GM18907 (cell line): Measurements from ENCODE around the gene PPIP5K1.
A peak's percentile ranks its signal among the peaks of the same experiment; 100 is the strongest.

Source experiments
- ATAC-seq: cut with Tn5 transposase; IDR thresholded peaks from one replicate; pipeline ENCODE4 v1.9.1; 2021; ENCODE audit warnings: mild to moderate bottlenecking, moderate library complexity; ENCODE audit not compliant: unreplicated experiment

PPIP5K1 gene

DNA sequence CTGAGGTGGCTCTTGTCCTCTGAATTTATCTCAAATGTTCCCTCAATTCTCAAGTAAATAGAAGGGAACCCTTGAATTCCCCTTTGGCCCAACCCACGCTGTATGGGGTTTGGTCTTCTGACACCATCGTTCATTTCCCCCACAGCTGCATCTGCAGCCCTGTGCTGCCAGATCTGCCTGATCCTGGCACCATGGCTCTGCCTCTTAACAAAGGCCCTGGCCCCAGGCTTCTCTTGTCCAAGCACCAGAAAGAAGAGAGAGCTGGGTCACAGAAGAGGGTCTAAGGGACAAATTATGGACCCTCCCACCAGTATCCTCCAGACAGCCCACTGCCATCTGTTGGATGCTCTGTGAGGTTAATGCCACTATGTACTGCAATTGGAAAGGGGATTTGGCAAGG, 70.8 kb downstream of the PPIP5K1 start:
- ATAC-seq: no peak

DNA sequence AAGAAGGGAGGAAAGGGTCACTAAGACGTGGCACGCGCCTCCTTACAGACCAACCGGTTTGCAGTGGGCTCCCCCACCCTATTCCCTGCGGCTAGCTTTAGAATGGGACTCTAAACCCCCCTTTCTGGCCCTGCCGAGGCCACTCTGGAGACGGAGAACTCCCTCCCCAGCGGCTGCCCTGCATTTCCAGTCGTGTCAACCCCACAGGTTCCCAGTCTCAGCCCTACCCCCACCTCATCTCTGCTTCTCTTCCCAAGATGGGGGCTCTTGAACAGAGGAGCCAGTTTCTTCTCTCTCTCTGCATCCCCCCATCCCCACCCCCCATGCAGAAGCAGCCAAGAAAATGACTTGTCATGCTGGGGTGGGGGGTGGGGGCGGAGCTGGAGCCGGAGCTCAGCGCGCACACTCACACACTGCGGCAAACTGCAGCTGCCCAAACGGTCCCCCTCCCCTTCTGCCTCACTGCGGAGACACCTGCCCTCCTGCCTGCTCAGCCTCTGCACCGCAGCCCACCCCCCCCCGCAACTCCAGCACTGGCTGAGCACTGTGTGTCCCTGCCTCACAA, 71.7 kb downstream of the PPIP5K1 start:
- ATAC-seq: no peak

DNA sequence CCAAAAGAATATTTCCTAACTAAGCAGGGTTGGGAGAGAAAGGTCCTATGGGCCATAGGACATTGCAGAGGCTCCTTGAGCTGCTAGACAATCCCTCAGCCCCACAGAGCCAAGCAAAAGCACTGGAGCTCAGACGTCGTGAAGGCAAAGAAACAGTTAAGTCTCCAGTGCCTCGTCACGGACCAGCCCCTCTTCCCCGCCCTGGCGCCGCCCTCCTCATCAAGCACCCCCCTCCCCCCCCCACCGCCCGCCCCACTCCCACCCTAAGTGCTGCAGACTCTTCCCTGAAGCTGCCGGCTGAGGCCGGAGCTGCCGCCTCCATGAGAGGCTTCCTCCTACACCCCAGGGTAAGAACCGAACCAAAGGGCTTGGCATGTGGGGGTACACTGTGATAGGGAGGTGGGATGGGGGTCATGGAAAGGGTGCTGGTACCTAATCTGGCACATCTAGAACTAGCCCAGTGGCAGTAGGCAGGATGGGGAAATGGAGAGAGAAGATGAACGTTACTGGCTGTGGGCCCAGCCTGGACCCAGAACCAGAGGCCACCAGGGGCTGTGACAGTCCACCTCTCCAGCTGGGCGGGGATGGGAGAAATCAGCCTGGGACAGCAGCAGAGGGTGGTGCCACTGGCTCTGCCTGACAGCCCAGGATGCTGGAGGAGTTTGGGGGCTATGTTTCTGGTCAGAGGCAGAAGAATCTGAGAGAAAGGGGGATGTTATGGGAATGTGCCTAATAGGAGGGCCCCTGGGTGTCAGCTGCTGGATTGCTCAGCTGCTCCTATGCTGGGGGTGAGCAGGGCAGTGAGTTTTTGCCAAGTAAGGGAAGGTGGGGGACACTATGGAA, 72.4 kb downstream of the PPIP5K1 start, which contains the start of gene MAP1A:
Gene MAP1A (plus strand): TSS at position 255 of the 843 bp plus-strand sequence. CDS start 3,866 bp downstream, outside the sequence.
- ATAC-seq: no peak

GRCh38 chr15:43516801-43517353, 73.1 kb downstream of the PPIP5K1 start:
- ATAC-seq: no peak

- no peak for ATAC-seq
Observed at GRCh38 chr15:43516185-43516584, 73.8 kb downstream of the PPIP5K1 start.

DNA sequence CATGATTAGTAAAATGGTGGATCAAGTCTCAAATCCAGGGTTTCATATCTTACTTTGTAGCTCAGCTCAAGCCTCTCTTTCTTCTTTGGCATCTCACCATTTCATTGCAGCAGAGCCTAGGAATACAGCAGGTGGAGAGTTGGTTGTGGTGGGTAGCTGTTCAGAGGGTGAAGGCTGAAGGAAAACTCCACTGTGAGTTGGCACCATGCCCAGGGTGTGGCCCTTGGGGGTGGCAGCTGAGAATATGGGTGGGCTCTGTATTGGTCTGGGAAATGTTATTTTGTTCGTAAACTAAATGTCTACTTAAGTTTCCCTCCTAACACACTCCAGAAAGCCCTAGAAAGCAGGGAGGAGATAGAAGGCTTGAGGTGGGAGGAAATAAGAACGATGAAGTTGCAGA, 74.3 kb downstream of the PPIP5K1 start:
- ATAC-seq: no peak

GRCh38 chr15:43514241-43515057, 75.6 kb downstream of the PPIP5K1 start:
- no peak for ATAC-seq

DNA sequence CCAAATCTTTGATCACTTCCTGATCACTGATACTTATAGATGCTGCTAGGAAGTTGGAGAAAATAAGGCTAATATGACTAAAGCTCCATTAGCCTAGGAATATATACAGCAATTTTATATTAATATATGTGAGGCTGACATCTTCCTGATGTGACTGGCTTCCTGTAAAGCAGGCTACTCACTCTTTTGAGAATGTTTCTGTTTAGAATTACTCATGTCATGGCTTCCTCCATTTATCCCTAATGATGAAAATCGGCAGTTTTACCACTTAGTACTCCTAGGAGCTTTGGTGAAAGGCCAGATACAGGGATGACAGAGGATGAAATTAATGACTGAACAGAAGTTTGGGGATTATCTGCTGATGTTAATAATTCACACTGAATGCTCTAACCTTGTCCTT, 76.5 kb downstream of the PPIP5K1 start:
- ATAC-seq: no peak

DNA sequence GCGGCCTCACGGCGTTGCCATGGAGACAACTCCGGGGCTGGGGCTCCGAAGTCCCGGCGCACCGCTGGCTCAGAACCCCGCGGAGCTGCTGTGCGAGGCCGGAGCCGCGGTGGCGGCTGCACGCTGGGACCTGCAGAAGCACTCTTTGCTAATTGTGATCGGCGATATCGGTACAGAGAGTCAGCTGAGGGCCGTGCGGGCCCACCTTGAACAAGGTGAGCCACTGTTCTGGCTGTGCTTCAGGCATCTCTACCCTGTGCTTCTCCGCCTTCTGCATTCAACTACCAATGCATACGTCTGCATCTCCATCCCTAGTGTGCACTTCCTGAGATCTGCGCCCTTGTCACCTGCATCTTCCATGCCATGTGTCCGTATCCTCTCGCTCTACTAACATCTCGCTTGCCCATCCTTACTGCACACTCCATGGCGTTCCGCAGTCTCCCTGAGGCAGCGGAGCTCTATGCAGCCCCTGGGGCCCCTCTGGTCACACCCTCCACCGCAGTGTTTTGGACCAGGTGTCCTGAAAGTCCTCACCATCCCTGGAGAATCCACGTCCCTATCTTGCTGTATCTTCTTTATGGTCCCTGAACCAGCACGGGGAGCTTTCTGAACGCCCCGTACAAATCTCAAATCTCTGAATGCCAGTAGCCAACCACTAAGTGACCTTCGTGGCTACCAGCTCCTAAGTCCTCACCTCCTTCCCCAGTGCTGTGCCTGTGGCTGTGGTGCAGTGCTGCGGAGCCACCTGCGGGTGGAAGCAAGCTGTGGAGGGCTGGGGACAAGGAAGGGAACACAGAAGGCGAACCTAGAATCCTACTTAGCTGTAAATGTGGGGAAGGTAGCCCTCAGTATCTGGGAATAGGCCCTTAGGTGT, 78.8 kb downstream of the PPIP5K1 start:
- ATAC-seq: no peak

DNA sequence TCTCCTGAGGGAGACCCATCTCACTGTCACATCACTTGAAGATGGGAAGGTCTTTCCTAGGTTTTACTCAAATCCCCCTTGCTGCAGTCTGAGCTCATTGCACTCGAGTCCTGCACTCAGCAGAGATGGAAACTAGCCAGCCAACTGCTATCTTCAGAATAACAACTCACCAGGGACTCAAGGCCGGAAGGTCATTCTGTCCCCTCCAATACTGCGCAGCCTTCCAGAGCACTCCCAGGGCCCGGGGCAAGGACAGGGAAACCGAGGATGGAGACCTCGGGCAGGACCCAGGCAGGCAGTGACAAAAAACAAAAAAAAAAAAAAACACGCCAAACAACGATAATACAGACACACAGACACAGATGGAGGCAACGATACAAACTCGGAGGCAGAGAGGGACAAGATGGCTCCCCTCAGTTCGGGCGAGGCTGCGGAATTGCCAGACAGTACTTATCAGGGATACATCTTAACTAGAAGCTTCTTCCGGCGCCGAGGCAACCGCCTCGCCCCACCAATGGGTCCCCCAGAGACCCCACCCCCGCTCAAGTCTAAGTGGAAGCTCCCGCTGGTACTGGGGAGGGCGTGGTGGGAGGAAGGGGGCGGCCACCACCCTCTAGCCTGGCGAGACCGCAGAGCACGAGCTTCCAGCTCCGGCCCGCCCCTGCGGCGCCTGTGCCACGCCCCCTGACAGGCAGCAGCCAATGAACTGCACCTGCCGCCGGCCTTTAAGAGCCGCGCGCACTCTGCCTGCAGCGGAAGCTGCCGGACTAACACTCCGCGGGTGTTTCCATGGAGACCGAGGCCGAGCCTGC, 79.6 kb downstream of the PPIP5K1 start:
- ATAC-seq: peak; percentile 96

DNA sequence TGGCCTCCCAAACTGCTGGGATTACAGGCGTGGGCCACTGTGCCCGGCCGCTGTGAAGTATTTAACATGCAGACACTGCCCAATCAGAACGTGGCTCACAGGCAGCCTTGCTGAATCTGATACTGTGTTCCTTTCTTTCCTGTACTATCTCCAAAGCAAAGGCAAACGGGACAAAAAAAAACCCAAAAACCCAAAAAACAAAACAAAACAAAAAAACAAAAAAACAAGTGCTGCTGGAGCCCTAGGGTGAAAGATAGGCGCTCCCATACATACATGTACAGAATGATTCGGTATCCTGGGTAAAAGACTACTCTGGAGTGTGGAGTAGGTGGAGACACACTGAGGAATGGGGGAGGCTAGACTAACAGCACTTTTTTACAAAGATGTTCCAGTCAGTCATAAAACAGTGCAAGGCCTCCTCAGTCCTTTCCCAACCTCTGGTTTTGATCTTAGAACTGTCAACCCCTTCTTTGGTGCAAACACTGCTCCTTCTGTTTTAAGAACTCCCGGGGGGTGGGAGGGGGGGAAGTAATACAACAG, 80.3 kb downstream of the PPIP5K1 start:
- ATAC-seq: no peak

DNA sequence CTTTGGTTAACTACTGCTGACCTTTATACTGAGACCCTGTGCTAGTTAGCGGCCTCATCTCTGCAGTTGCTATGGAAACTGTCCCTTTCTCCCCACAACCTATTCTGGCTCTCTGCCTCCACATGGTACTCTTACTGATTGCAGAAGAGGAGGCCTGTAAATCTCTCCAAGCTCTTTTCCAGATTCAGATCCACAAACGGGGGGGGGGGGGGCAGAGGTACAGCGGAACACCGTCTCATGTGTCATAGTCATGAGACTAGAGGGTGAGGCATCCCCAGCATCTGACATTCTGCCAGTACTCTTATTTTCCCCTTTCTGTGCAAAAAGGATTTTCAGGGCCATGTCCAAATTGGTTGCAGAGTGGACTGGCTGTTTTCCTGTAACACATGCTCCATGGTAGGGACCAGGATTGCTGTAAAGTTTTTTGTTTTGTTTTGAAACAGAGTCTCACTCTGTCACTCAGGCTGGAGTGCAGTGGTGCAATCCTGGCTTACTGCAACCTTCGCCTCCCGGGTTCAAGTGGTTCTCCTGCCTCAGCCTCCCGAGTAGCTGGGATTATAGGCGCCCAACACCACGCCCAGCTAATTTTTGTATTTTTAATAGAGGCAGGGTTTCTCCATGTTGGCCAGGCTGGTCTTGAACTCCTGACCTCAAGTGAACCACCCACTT, 80.9 kb downstream of the PPIP5K1 start:
- ATAC-seq: no peak

GRCh38 chr15:43508421-43508820, 81.6 kb downstream of the PPIP5K1 start:
- no peak for ATAC-seq

DNA sequence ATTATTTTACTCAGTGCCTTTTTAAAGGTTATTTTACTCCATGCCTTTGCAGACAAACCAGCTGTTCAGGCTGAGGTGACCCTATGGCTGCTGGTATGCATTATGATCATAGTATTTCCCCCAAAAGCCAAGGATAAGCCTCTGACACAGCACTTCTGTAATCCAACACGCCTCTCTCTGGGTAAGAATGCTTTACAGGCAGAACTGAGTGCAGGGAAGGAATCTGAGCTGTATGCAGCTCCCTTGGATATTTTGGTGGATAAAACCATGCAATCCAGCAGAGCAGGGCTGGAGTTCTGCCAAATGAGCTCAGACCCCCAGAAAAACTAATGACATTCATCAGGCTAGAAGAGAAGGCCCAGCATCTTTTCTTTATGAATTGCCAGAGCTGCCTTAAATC, 84.3 kb downstream of the PPIP5K1 start:
- ATAC-seq: no peak

GRCh38 chr15:43499635-43500034, 90.4 kb downstream of the PPIP5K1 start:
- ATAC-seq: no peak

DNA sequence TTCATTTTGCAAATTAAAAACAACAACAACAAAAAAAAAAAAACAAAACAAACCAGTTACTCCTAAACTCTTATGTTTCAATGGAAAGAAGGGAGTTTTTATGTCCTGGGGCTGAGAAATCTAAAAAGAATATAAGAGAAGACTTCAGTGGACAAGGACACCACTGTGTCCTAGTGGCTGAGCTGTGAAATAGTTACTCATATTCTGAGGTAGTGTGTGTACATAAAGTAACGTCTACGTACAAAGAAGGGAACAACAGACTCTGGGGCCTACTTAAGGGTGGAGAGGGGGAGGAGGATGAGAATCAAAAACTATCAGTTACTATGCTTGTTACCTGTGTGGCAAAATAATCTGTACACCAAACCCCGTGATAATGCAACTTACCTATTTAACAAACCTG, 91.0 kb downstream of the PPIP5K1 start:
- ATAC-seq: no peak

- no peak for ATAC-seq
Observed at GRCh38 chr15:43493703-43494472, 96.1 kb downstream of the PPIP5K1 start.
